Transverse colon (tissue), 4 donors: ENCODE data around the gene MCFD2.

ENCODE experiments used
- POLR2A ChIP-seq: fragments of 450-650 bp; IDR thresholded peaks from one replicate; pipeline ENCODE4 v1.6.1; 2016; ENCODE audit warnings: antibody characterized with exemption, mild to moderate bottlenecking, moderate library complexity
- POLR2AphosphoS5 ChIP-seq, 3 donors: sonication (generic); formaldehyde crosslinking; IDR thresholded peaks; one replicate each; pipeline ENCODE4 v1.6.1; 2016; ENCODE audit warnings: antibody characterized with exemption in 3 of 3
- TF ChIP-seq, protein P1 (sequence below), 5 experiments: fragments of 200-600 bp in 3 of 5; fragments of 450-650 bp in 2 of 5; sonication (generic) in 3 of 5; IDR thresholded peaks; 1 replicate in 2 of 5; 2 replicates in 3 of 5; pipeline ENCODE4 v1.5.1; 2016 to 2017; ENCODE audit warnings: antibody characterized with exemption in 5 of 5, inconsistent platforms in 3 of 5, mild to moderate bottlenecking in 2 of 5, moderate library complexity in 1 of 5

DNA sequence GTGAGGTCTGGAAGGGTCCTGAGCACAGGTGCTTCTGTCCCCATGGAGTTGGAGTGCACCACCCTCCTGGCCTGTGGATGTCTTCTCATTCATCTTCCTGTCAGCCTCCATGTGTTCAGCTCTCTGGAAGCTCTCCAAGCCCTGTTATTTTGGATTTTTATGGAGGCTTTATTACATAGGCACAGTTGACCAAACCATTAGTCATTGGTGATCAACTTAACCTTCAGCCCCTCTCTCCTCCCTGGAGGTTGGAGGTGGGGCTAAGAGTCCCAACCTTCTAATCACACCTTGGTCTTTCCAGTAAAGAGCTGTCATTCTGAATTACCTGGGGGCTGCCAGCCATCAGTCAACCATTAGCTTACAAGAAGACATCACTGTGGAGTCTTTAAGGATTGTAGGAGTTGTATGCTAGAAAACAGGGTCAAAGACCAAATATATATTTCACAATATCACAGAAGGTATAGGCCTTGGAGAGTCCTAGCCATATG is 7.5 kb upstream of the MCFD2 start:
- TF ChIP-seq, protein P1, sequence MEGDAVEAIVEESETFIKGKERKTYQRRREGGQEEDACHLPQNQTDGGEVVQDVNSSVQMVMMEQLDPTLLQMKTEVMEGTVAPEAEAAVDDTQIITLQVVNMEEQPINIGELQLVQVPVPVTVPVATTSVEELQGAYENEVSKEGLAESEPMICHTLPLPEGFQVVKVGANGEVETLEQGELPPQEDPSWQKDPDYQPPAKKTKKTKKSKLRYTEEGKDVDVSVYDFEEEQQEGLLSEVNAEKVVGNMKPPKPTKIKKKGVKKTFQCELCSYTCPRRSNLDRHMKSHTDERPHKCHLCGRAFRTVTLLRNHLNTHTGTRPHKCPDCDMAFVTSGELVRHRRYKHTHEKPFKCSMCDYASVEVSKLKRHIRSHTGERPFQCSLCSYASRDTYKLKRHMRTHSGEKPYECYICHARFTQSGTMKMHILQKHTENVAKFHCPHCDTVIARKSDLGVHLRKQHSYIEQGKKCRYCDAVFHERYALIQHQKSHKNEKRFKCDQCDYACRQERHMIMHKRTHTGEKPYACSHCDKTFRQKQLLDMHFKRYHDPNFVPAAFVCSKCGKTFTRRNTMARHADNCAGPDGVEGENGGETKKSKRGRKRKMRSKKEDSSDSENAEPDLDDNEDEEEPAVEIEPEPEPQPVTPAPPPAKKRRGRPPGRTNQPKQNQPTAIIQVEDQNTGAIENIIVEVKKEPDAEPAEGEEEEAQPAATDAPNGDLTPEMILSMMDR (IDR thresholded peaks at IDR 0.05), result no peak
- peak in 1 of 3 donors; percentile 9 for TF ChIP-seq POLR2AphosphoS5 (IDR thresholded peaks at IDR 0.05)
- no peak for TF ChIP-seq POLR2A
